Natural killer cell (primary cell): ENCODE results near the gene ERMP1. TPM values are rescaled to one million over a fixed set of nuclear protein-coding genes. Genes with fewer than 3 reads are reported as not detected.

ENCODE experiments used
- ATAC-seq, 3 donors: fragments of 150-1000 bp in 2 of 3; fragments of 200-7000 bp in 1 of 3; cut with Tn5 transposase; 1 replicate in 1 of 3; 2 replicates in 2 of 3; pipeline ENCODE4 v1.10.0; 2021; ENCODE audit warnings: mild to moderate bottlenecking in 2 of 3, moderate library complexity in 2 of 3
- DNase-seq, 2 donors: peaks; one replicate each; pipeline versions ENCODE4 v3.0.0 to v3.0.0-alpha.2; 2013 to 2021; ENCODE audit warnings: mixed read lengths in 1 of 2
- H3K27ac ChIP-seq: one replicate; pipeline ENCODE4 v1.5.1; 2013; ENCODE audit warnings: mild to moderate bottlenecking, low read length
- H3K27me3 ChIP-seq: one replicate; pipeline ENCODE4 v1.6.1; 2013; ENCODE audit warnings: low read length; ENCODE audit not compliant: control insufficient read depth, insufficient read depth
- H3K36me3 ChIP-seq: one replicate; pipeline ENCODE4 v1.6.1; 2013; ENCODE audit warnings: low read length; ENCODE audit not compliant: control insufficient read depth, insufficient read depth
- H3K4me1 ChIP-seq: one replicate; pipeline ENCODE4 v1.6.1; 2013; ENCODE audit warnings: low read length; ENCODE audit not compliant: control insufficient read depth, insufficient read depth
- H3K4me3 ChIP-seq: one replicate; pipeline ENCODE4 v1.5.1; 2013; ENCODE audit warnings: low read length
- H3K9me3 ChIP-seq: one replicate; pipeline ENCODE4 v1.6.1; 2013; ENCODE audit warnings: low read length; ENCODE audit not compliant: control insufficient read depth, insufficient read depth
- H3K27ac Mint-ChIP-seq, 2 donors: one replicate each; pipeline ENCODE4 v1.8.0; 2022; ENCODE audit warnings: mild to moderate bottlenecking in 2 of 2, mixed read lengths in 2 of 2, moderate library complexity in 1 of 2
- H3K27me3 Mint-ChIP-seq, 2 donors: one replicate each; pipeline ENCODE4 v1.8.0; 2022; ENCODE audit warnings: low read depth in 2 of 2, mixed read lengths in 2 of 2
- H3K36me3 Mint-ChIP-seq: one replicate; pipeline ENCODE4 v1.8.0; 2022; ENCODE audit warnings: mixed read lengths
- H3K4me1 Mint-ChIP-seq, 2 donors: one replicate each; pipeline ENCODE4 v1.8.0; 2022; ENCODE audit warnings: mixed read lengths in 2 of 2
- H3K4me3 Mint-ChIP-seq: one replicate; pipeline ENCODE4 v1.8.0; 2022; ENCODE audit warnings: mild to moderate bottlenecking, moderate library complexity, mixed read lengths
- H3K9me3 Mint-ChIP-seq, 2 donors: one replicate each; pipeline ENCODE4 v1.8.0; 2022; ENCODE audit warnings: mixed read lengths in 2 of 2
- CTCF ChIP-seq: fragments of 200-600 bp; IDR thresholded peaks from one replicate; pipeline ENCODE4 v1.8.0; 2022; ENCODE audit warnings: antibody characterized with exemption
- WGBS: methylation state at CpG from one replicate; pipeline ENCODE4 v1.1.7; 2013; ENCODE audit warnings: missing lambda C conversion rate; ENCODE audit not compliant: insufficient coverage; 5-methylcytosine and 5-hydroxymethylcytosine counted together
- intact Hi-C: fragments of 100-400 bp; cut with micrococcal nuclease; formaldehyde crosslinking; loops from one replicate; pipeline ENCODE4 v1.14.2; 2022
- total RNA-seq, 4 donors: library from RNA; stranded (reverse); fragments of 120-200 nt in 1 of 4; gene quantifications; one replicate each; pipeline versions ENCODE4 v1.2.3 to v1.2.4, GENCODE V29; 2013 to 2022

Gene ERMP1
- total RNA-seq, 3 donors from 2014 or later (not counting 1 experiment from before 2014, with no cell fraction given) = 24.7 to 52.0 (median 29.3) TPM

- H3K4me3 Mint-ChIP-seq = no peak overlapping the region
- Histone ChIP-seq H3K27ac (no peak overlapping the region), H3K9me3 (peaks cover 10% of the 10 kb centered on the region), H3K27me3 (no peaks in the 10 kb centered on the region), H3K4me3 (no peak overlapping the region), H3K4me1 (no peaks in the 10 kb centered on the region), H3K36me3 (peaks cover 71% of the 10 kb centered on the region)
- intact Hi-C loops = no loop called here
- no peaks in the 10 kb centered on the region for H3K27me3 Mint-ChIP-seq
- ATAC-seq (no peak), DNase-seq (no peak)
- 100% methylated on average over 1 of the region's 1 CpG for WGBS
- H3K4me1 Mint-ChIP-seq = peaks cover 14 to 30% of the 10 kb centered on the region in 2 donors
- peaks cover 0 to 2% of the 10 kb centered on the region in 2 donors for H3K9me3 Mint-ChIP-seq
- no peak for TF ChIP-seq CTCF
- peaks cover 42% of the 10 kb centered on the region for H3K36me3 Mint-ChIP-seq
- no peak overlapping the region for H3K27ac Mint-ChIP-seq
Observed at GRCh38 chr9:5778805-5779204, 54.1 kb downstream of the ERMP1 start.

- DNase-seq (peak in 1 of 2 donors; percentile 9), ATAC-seq (no peak)
- Mint-ChIP-seq H3K27ac (peak overlapping the region; percentile 2 to 10), H3K4me3 (no peak overlapping the region), H3K4me1 (peaks cover 4 to 14% of the 10 kb centered on the region in 2 donors), H3K36me3 (peaks cover 4% of the 10 kb centered on the region), H3K27me3 (no peaks in the 10 kb centered on the region), H3K9me3 (no peaks in the 10 kb centered on the region)
- Histone ChIP-seq H3K36me3 (peaks cover 86% of the 10 kb centered on the region), H3K4me1 (no peaks in the 10 kb centered on the region), H3K27ac (no peak overlapping the region), H3K4me3 (no peak overlapping the region), H3K27me3 (no peaks in the 10 kb centered on the region), H3K9me3 (peaks cover under 1% of the 10 kb centered on the region)
- intact Hi-C loops = no loop called here
- WGBS = 100% methylated on average over 3 of the region's 3 CpGs
- TF ChIP-seq CTCF = no peak
Observed at GRCh38 chr9:5773324-5773999, 59.5 kb downstream of the ERMP1 start.

- H3K36me3 Mint-ChIP-seq = peaks cover 8% of the 10 kb centered on the region
- peaks cover 75% of the 10 kb centered on the region for H3K36me3 ChIP-seq
- no peak for DNase-seq
Observed at GRCh38 chr9:5767968-5768932, 64.7 kb downstream of the ERMP1 start.

More at GRCh38 chr9:5767968-5768932, 64.7 kb downstream of the ERMP1 start:
- Histone ChIP-seq H3K27ac (no peak overlapping the region), H3K27me3 (no peaks in the 10 kb centered on the region), H3K9me3 (no peaks in the 10 kb centered on the region), H3K4me3 (no peak overlapping the region), H3K4me1 (no peaks in the 10 kb centered on the region)
- Mint-ChIP-seq H3K4me1 (peaks cover 7 to 11% of the 10 kb centered on the region in 2 donors), H3K27me3 (no peaks in the 10 kb centered on the region), H3K27ac (peak overlapping the region; percentile 8 to 74), H3K4me3 (no peak overlapping the region), H3K9me3 (no peaks in the 10 kb centered on the region)
- peak in 2 of 3 donors; percentile 21 to 70 for ATAC-seq
- WGBS = 95% methylated on average over 5 of the region's 5 CpGs
- TF ChIP-seq CTCF = no peak
- intact Hi-C loops = no loop called here
